HG03469 (cell line): ENCODE data around the gene SRD5A1.
"Not testable (repeated sequence)": the region's sequence is repeated elsewhere in the genome, so short reads cannot be mapped to it uniquely, and the experiment has no call there.

Experiments used
- ATAC-seq: cut with Tn5 transposase; IDR thresholded peaks from one replicate; pipeline ENCODE4 v1.9.1; 2021; ENCODE audit warnings: mild to moderate bottlenecking, moderate library complexity, moderate number of reproducible peaks; ENCODE audit not compliant: unreplicated experiment

SRD5A1 gene

DNA sequence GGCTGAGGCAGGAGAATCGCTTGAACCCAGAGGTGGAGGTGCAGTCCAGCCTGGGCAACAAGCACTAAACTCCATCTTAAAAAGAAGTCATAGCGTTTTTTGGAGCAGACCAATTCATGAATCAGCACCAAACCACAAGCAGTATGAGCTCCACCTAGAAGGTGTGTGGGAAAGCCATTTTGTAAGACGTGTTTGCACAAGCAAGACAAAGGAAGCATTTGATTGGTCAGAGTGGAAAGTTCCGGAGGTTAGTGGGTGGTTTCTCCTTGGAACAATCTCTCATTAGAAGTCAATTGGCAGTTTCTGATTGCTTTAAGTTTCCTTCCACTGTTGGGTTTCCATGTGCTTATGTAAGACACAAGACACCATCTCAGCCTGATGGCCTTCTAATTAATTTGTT, 5.0 kb downstream of the SRD5A1 start:
- no peak for ATAC-seq

GRCh38 chr5:6642655-6643054, 9.4 kb downstream of the SRD5A1 start:
- ATAC-seq = no peak

DNA sequence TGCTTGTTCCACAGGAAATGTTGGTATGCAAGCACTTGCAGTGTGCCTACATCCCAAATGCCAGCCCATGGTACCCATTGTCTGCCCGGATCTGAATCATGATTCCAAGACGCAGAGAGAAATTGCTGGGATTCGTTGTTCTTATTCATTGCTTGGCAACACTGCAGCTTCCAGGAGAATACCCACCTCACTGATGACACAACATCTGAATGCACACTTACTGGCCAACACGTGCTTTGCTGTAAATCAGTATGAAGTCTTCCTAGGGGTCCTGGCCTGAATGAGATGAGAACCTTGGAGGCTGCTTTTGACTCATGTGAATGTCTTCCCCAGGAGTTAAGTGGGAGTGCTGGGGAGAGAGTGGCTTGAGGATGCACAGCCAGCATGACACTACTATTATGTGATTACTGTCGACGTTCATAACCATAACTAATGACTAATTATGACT, 11.6 kb downstream of the SRD5A1 start:
- no peak for ATAC-seq

- ATAC-seq = not testable (repeated sequence)
Measured at GRCh38 chr5:6645571-6646362, 12.5 kb downstream of the SRD5A1 start.

DNA sequence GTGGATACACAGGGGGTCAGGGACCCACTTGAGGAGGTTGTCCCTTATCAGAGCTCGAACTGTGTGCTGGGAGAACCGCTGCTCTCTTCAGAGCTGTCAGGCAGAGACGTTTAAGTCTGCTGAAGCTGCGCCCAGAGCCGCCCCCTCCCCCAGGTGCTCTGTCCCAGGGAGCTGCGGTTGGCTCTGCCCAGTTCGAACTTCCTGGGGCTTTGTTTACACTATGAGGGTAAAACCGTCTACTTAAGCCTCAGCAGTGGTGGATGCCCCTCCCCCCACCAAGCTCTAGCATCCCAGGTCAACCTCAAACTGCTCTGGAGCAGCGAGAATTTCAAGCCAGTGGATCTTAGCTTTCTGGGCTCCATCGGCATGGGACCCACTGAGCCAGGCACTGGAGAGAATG, 15.9 kb downstream of the SRD5A1 start:
- ATAC-seq = no peak

- no peak for ATAC-seq
Measured at GRCh38 chr5:6649681-6650080, 16.4 kb downstream of the SRD5A1 start.

DNA sequence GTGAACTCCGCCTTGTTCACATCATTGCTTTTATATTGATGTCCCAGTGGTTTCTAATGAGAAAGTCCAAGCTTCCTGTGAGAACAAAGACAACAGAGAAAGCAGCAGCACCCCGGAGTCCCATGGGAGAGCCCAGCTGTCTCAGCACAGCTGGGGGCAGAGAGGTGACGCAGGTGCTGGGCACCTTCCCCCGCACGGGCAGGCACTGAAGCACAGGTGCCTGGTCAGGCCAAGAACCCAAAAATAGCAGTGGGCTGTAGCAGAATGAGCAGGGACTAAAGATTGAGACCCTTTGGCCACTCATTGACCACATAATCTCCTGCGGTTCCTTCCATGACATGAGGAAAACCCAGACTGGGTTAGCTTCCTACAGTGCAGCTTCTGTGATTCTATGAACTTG, 18.8 kb downstream of the SRD5A1 start:
- no peak for ATAC-seq

GRCh38 chr5:6655432-6655831, 22.2 kb downstream of the SRD5A1 start:
- no peak for ATAC-seq

DNA sequence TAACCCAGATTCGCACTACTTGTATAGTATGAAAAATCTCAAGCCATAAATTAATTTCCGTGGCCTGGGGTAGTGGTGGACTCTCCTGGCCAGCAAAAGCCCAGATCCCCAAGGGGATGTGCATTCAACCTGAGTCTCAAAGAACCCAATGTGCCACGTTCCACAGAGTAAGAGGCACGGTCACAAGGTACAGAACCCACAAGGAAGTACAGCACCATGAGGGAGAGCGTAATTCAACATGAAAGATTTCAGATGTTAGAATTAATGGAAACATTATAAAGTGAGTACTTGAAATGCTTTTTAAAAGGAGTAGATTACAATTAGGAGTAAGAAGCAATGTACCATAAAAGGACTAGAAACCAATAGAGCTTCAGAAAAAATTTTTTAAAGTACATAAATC, 23.4 kb downstream of the SRD5A1 start:
- ATAC-seq = no peak

DNA sequence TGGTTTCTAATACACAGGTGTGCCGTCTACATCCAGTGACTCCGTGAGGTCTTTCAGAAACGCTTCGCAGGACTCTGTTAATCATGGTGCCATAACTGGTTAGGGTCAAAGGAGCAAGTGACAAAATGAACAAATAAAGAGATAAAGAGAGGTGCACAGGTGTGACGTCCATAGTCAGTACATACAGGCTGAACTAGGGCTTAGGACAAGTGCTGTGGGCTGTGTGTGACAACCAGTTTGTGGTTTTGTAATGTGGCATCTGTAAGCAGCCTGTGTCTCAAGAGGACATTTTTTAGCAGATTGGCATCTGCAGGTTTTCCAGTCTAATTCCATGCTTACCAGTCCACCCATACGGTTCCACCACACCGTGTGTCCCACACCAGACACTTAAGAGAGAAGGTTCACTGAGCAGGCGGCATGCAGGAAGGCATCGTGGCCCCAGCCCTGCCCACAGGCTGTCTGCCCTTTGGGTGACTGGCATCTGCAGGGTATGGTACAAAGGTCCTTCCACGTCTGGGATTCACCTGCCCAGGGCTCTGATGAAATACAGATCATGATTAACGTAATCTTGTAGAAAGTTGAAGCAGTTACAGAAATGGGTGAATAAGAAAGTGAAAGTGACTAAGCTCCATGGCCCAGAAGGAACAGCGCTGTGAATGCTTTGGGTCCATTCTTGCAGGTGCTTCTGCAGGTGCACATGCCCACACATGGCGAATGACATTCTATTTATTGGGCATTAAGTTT, 26.9 kb downstream of the SRD5A1 start:
- ATAC-seq = peak; percentile 67

DNA sequence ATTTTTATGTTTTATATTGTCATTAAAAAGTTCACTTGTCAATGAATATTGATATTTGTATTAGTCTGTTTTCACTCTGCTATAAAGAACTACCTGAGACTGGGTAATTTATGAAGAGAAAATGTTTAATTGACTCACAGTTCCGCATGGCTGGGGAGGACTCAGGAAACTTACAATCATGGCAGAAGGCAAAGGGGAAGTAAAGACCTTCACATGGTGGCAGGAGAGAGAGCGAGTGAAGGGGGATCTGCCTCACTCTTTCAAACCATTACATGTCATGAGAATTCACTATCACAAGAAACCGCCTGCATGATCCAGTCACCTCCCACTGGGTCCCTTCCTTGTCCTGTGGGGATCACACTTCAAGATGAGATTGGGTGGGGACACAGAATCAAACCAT, 27.4 kb downstream of the SRD5A1 start:
- ATAC-seq = peak; percentile 32

GRCh38 chr5:6666762-6667161, 33.5 kb downstream of the SRD5A1 start:
- no peak for ATAC-seq

GRCh38 chr5:6667648-6668047, 34.4 kb downstream of the SRD5A1 start:
- no peak for ATAC-seq

DNA sequence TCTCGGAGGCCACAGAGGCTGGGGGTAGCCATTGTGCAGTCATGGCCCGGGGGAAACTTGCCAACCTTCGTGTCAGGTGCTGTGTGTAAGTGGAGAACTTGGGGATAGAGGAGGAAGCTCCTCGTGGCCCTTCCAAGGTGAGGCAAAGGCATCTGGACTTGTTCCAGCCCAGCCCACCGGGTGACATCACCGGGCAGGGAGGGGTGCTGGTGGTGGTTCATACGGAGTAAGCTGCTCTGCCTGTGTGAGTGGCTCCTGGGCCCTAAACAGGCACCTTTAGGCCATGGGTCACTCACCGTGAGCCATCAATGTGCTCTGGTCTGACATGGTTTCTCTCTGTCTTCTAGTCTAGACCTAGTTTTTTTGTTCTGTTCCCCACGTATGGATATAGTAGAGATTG, 35.5 kb downstream of the SRD5A1 start:
- ATAC-seq = not testable (repeated sequence)

DNA sequence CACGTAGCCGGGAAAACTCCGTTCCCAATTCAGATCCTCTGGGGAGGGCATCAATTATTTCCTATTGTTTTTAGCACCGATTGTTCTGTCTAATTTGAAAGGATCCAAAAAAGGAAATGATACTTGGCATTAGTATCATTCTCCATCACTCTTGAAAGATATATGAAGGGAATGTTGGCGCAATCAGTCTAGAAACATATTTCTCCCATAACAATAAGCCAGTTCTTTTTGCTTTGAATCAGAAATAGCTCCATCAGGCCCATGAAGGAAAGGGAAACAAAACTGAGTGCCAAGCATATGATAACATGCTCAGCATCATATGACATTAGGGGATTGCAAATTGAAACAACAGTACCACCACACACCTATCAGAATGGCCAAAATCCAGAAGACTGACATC, 39.8 kb downstream of the SRD5A1 start:
- no peak for ATAC-seq

DNA sequence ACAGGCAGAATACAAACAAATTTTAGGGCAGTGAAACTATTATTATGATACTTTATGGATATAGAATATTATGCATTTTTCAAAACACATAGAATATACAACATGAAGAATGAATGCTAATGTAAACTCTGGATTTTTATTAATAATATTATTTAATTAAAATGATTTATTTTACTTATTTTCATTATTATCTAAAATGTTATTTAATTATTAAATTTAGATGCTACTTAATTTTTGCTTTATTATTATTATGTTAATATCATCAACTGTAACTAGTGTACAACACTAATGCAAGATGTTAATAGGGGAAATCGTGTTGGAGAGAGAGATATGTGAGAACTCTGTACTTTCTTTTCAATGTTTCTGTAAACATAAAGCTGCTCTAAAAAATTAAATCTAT, 40.7 kb downstream of the SRD5A1 start:
- ATAC-seq = no peak

DNA sequence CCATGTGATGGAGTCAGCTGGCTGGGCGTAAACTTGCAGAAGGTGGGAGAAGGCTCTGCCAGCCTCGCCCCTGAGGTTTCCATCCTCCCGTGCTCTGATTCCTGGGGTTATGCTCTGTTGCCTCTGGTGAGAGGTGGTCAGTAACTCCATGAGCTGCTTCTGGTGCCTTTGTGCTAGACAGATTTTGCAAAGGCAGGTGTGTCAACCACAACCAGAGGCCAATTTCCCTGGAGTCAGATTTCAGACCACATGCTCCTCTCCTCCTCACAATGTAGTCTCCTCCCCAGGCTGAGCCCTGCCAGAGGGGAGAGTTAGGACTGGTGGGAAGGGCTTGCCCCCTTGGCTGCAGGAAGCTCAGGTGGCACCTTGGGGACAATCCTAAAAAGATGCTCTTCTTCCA, 41.2 kb downstream of the SRD5A1 start:
- ATAC-seq = no peak

DNA sequence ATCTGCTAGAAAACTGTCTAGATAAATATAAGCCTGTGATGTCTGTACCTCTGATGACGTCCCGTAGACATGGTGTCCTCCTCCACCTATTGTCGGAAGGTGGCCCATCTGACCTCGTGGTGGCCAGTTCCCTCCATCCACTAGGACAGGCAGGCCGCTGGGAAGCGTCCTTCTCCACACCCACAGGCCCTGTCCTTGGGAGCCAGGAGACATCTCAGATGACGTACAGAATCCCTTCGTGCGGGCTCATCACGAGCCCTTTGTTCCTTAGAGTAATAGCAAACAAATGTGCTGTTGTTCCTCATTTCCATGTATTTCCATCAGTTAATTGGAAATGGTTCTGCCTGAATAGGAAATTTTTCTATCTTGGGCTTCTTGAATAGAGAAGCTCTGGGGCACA, 41.6 kb downstream of the SRD5A1 start:
- no peak for ATAC-seq

GRCh38 chr5:6675784-6676491, 42.7 kb downstream of the SRD5A1 start:
- ATAC-seq = no peak

- no peak for ATAC-seq
Measured at GRCh38 chr5:6676702-6677101, 43.5 kb downstream of the SRD5A1 start.

DNA sequence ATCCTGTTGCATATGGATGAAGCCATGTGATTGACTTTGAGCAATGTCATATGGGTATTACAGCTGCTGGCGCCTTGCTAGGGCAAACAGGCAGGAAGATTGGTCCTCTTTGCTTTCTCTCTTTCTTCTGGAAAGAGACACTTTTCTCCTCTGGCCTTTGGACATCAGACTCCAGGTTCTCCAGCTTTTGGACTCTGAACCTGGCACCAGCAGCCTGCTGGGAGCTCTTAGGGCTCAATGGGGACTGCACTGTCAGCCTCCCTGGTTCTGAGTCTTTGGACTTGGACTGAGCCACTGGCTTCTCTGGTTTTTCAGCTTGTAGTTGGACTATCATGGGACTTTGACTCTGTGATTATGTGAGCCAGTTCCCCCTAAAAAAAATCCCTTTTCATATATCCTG, 45.1 kb downstream of the SRD5A1 start:
- ATAC-seq = no peak

DNA sequence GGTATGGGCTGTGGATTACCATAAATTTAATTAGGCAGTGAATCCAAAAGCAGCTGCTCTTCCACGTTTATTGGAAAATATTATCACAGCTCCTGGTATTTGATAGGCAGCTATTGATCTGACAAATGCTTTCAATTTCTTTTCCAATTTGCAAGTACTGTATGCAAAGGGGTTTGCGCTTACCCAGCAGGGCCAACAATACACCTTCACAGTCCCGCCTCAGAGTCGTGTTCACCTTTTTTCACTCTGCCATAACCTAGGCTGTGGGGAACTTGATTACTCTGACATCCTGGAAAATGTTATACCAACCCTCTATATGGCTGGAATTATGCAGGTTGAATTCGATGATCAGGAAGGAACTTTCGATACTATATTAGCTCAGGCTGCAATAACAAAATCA, 47.7 kb downstream of the SRD5A1 start:
- ATAC-seq = no peak
